DMS53 treated with DMSO at 0.1 percent for 48 hours (cell line): ENCODE data around the gene GJA1.
"Not testable (repeated sequence)": the region's sequence is repeated elsewhere in the genome, so short reads cannot be mapped to it uniquely, and the experiment has no call there.

Source experiments
- DNase-seq: peaks from one replicate; lab custom pipeline; 2025; ENCODE audit not compliant: unreplicated experiment; lab: John Stamatoyannopoulos, UW

The GJA1 gene

GRCh38 chr6:121436960-121437850 lies 1.8 kb downstream of the GJA1 start:
- DNase-seq = no peak

GRCh38 chr6:121437851-121438651 lies 2.6 kb downstream of the GJA1 start:
- no peak for DNase-seq

- DNase-seq = no peak
Observed at GRCh38 chr6:121438869-121439268, 3.4 kb downstream of the GJA1 start.

DNA sequence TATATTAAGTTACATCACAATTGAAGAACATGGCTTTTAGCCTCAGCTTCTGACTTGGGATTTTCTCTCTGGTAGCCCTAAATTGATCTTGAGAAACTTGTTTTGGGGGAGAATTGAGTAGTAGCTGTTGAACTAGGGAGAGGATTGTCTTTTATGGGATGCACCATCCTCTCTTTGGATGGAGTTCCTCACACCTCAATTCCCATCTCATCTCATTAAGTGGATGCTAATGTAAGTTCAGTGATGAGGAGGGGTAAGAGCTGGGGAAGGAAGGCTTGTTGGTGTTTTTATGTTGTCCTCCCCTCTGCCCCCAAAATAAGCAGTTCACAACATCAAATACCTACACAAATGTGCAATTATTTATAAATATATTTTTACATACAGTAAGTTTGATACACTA lies 4.0 kb downstream of the GJA1 start:
- DNase-seq = no peak

GRCh38 chr6:121439926-121440325 lies 4.5 kb downstream of the GJA1 start:
- DNase-seq = no peak

- DNase-seq = no peak
Observed at GRCh38 chr6:121441477-121441876, 6.0 kb downstream of the GJA1 start.

- no peak for DNase-seq
Observed at GRCh38 chr6:121442576-121442975, 7.1 kb downstream of the GJA1 start.

DNA sequence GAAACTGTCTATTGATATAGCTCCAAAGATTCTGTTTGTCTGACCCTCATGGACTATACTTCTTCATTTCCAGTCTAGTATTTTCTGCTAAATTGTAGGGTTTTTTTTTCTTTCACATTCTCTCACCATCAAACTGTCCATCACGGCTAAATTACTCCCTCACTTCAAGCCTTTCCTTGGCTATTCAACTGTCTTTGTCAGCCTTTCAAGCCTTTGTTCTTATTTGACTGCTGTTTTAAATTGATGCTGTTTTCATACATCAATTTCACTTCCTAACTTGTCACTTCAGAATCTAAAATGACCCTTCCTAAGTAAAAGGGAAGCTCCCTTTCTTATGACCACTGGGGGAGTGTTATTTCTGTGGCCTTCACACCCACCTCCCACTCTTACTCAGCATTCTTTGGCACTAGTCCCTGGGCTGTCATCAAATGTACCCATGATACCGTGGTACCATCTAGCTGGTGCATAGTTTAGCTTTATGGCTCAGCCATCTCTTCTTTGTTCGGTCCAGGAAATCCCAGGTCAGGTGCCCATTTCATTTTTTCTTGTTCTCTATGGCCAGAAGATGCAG lies 8.6 kb downstream of the GJA1 start:
- DNase-seq = no peak

GRCh38 chr6:121446705-121447104 lies 11.3 kb downstream of the GJA1 start:
- DNase-seq = not testable (repeated sequence)

GRCh38 chr6:121447746-121448145 lies 12.3 kb downstream of the GJA1 start:
- DNase-seq = not testable (repeated sequence)

DNA sequence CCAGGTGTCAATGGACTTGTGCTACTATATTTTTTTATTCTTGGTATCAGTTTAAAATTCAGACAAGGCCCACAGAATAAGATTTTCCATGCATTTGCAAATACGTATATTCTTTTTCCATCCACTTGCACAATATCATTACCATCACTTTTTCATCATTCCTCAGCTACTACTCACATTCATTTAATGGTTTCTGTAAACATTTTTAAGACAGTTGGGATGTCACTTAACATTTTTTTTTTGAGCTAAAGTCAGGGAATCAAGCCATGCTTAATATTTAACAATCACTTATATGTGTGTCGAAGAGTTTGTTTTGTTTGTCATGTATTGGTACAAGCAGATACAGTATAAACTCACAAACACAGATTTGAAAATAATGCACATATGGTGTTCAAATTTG lies 13.1 kb downstream of the GJA1 start:
- DNase-seq = not testable (repeated sequence)

DNA sequence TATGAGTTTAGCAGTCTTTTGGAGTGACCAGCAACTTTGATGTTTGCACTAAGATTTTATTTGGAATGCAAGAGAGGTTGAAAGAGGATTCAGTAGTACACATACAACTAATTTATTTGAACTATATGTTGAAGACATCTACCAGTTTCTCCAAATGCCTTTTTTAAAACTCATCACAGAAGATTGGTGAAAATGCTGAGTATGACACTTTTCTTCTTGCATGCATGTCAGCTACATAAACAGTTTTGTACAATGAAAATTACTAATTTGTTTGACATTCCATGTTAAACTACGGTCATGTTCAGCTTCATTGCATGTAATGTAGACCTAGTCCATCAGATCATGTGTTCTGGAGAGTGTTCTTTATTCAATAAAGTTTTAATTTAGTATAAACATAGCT lies 13.9 kb downstream of the GJA1 start:
- no peak for DNase-seq

GRCh38 chr6:121450242-121450641 lies 14.8 kb downstream of the GJA1 start:
- no peak for DNase-seq

DNA sequence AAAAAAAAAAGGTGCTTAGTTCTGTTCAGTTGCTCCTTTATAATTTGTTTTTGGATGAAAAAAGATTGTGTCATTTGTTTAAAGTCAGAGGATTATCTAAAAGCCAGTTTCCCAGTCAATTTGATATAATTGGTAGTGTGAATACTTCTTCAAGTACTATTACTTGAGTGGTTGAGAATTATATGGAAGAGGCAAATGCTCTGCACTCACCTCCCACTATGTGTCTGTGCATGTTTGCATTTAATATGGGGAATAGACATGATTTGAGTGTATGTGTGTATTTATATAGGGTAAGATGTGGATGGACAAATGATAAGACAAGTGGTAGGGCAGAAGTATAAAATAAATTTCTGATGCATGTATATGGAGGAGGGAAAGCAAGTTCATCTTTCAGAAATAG lies 15.8 kb downstream of the GJA1 start:
- no peak for DNase-seq

GRCh38 chr6:121453191-121453590 lies 17.7 kb downstream of the GJA1 start:
- DNase-seq = no peak

DNA sequence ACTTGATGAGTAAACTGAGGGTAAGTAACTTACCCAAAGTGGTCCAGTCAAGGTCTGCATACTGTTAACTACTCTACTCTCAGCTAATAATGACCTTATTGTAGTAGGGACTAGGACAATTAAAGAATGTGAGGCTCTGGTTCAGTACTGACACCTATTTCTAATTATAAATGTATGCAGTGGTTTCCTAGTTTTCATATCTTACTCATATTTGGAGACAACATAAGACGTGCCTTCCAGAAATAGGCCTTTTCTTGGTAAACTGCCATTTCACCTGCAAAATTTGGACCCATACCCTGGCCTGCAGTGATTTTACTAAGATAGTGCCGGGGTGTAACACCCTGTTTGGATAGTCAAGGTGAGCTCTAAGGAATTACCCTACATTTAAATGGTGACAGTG lies 24.7 kb downstream of the GJA1 start:
- DNase-seq = no peak

DNA sequence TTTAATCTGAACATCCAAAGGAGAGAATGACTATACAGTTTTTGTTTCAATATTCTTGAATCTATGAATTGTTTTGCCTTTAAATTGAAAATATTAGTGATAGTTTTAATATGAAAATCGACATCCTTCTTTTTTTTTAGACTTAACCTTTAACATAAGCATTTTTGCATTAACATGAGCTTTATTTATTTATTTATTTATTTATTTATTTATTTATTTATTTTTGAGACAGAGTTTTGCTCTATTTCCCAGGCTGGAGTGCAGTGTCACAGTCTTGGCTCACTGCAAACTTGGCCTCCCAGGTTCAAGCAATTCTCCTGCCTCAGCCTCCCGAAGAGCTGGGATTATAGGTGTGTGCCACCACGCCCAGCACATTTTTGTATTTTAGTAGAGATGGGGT lies 27.6 kb downstream of the GJA1 start:
- DNase-seq = no peak

DNA sequence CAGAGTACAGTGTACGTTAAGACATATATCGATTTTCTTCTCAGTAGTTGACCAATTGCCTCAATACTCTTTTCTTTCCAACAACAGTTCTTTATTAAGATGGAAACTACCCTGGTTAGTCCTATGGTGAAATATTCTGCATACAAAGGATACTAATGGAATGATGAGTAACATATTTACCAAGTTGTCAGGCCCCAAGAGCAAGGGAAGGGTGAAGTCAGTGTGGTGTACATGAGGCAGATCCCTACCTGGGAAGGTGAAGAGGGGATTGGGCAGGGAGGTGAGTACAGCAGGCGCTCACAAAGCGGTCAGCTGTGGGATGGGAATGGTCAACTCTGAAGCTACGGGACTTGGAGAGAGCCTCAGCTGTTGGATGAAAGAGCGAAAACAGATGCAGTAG lies 29.7 kb downstream of the GJA1 start:
- no peak for DNase-seq

- DNase-seq = no peak
Observed at GRCh38 chr6:121479486-121480098, 44.1 kb downstream of the GJA1 start.

DNA sequence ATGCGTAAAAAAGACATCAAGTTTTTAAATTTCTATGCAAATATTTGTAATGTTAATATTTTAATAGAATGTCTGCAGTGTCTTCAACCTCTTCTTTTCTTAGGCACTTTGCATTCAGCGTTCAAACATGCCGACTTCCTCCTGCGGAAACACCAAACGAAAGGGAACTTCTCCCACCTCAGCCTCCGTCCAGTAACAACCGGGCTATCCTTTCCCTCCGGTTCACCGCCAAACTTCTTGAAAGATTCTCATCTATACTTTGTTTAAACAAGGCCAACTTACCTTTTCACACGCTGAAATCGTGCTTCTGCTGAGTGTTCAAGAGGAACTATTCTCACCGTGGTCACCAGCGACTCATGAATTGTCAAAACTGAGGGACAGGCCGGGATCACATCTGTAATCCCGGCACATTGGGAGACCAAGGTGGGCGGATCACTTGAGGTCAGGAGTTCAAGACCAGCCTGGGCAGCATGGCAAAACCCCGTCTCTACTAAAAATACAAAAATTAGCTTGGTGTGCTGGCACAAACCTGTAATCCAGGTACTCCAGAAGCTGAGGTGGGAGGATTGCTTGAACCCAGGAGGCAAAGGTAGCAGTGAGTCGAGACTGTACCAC lies 44.8 kb downstream of the GJA1 start:
- DNase-seq = no peak
